Peyer's patch (tissue), 4 donors: ENCODE data around the gene KAZN.

Source experiments
- POLR2A ChIP-seq, 2 donors: fragments of 450-650 bp; IDR thresholded peaks; one replicate each; pipeline ENCODE4 v1.5.1; 2017; ENCODE audit warnings: antibody characterized with exemption in 2 of 2, mild to moderate bottlenecking in 2 of 2, moderate library complexity in 2 of 2
- TF ChIP-seq, protein P1 (sequence below), 6 experiments: fragments of 450-650 bp in 4 of 6; fragments of 200-600 bp in 2 of 6; sonication (generic) in 1 of 6; IDR thresholded peaks; one replicate each; pipeline ENCODE4 v1.5.1; 2017 to 2019; ENCODE audit warnings: antibody characterized with exemption in 6 of 6, mild to moderate bottlenecking in 3 of 6, moderate library complexity in 1 of 6

GRCh38 chr1:14934867-14935266, 336.4 kb downstream of the KAZN start:
- TF ChIP-seq POLR2A (IDR thresholded peaks at IDR 0.05): no peak
- TF ChIP-seq, protein P1, sequence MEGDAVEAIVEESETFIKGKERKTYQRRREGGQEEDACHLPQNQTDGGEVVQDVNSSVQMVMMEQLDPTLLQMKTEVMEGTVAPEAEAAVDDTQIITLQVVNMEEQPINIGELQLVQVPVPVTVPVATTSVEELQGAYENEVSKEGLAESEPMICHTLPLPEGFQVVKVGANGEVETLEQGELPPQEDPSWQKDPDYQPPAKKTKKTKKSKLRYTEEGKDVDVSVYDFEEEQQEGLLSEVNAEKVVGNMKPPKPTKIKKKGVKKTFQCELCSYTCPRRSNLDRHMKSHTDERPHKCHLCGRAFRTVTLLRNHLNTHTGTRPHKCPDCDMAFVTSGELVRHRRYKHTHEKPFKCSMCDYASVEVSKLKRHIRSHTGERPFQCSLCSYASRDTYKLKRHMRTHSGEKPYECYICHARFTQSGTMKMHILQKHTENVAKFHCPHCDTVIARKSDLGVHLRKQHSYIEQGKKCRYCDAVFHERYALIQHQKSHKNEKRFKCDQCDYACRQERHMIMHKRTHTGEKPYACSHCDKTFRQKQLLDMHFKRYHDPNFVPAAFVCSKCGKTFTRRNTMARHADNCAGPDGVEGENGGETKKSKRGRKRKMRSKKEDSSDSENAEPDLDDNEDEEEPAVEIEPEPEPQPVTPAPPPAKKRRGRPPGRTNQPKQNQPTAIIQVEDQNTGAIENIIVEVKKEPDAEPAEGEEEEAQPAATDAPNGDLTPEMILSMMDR (IDR thresholded peaks at IDR 0.05): no peak
